SH-SY5Y (cell line): Measurements from ENCODE around the gene FKBP1B.

Experiments used
- GATA2 ChIP-seq: IDR thresholded peaks from 2 replicates; pipeline ENCODE4 v1.6.1; 2011; ENCODE audit warnings: mild to moderate bottlenecking, low read depth, low read length
- GATA3 ChIP-seq: IDR thresholded peaks from 2 replicates; pipeline ENCODE4 v1.6.1; 2011; ENCODE audit warnings: low read depth, mild to moderate bottlenecking, low read length, moderate library complexity

The FKBP1B gene

GRCh38 chr2:24075915-24076848 is 26.6 kb downstream of the FKBP1B start, which contains the start of gene SF3B6:
SF3B6 (minus strand) TSS chr2:24076326; CDS start chr2:24076229, 97 bp downstream.
- TF ChIP-seq GATA2 (peak; percentile 29; the same call in 1 of the 2 replicates), GATA3 (no peak)

DNA sequence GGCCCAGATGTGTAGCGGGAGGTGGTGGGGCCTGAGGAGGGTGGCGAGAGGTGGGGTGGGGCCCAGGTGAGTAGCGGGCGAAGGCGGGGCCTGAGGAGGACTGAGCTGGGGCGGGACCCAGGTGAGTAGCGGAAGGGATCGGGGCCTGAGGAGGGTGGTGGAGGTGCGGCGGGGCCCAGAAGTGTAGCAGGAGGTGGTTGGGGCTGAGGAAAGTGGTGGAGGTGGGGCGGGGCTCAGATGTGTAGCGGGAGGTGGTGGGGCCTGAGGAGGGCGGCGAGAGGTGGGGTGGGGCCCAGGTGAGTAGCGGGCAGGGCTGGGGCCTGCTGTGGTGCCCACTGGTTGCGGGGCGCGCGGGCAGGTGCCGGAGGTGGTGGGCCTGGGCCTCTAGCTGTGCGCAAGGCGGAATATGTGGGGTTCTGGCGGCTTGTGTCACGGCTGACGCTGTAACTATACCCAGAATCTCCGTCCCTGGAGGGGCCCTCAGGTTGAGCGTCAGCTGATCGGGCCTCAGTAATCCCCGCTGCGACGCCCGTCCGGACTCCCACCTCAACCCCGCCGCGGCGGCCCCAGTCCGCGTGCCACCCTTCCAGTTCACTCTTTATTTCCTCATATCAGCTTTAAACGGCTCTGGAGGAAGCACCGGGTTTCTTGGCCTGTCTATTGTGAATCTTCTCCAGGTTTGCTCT is 27.5 kb downstream of the FKBP1B start:
- TF ChIP-seq GATA2 (no peak), GATA3 (no peak)

DNA sequence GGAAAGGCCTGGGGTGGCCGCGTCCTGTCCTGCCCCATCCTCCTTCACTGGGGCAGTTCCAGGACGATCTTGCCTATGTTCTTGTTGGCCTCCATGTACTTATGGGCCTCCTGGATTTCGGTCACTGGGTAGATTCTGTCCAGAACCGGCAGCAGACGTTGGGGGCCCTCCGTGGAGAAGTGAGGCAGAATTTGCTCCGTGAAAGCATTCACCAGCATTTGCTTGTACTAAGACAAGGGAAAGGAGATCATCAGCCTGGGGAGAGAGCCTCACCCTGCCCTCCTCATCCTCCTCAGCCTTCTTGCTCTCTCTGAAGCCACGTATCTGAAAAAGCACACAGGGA is 28.0 kb downstream of the FKBP1B start:
- TF ChIP-seq GATA3: no peak
- no peak for TF ChIP-seq GATA2

- TF ChIP-seq GATA2: no peak
- no peak for TF ChIP-seq GATA3
Observed at GRCh38 chr2:24077879-24078278, 28.3 kb downstream of the FKBP1B start.

GRCh38 chr2:24080701-24081100 is 31.2 kb downstream of the FKBP1B start:
- TF ChIP-seq GATA3: no peak
- TF ChIP-seq GATA2: no peak

GRCh38 chr2:24082787-24083566 is 33.4 kb downstream of the FKBP1B start:
- TF ChIP-seq GATA2: no peak
- TF ChIP-seq GATA3: no peak

DNA sequence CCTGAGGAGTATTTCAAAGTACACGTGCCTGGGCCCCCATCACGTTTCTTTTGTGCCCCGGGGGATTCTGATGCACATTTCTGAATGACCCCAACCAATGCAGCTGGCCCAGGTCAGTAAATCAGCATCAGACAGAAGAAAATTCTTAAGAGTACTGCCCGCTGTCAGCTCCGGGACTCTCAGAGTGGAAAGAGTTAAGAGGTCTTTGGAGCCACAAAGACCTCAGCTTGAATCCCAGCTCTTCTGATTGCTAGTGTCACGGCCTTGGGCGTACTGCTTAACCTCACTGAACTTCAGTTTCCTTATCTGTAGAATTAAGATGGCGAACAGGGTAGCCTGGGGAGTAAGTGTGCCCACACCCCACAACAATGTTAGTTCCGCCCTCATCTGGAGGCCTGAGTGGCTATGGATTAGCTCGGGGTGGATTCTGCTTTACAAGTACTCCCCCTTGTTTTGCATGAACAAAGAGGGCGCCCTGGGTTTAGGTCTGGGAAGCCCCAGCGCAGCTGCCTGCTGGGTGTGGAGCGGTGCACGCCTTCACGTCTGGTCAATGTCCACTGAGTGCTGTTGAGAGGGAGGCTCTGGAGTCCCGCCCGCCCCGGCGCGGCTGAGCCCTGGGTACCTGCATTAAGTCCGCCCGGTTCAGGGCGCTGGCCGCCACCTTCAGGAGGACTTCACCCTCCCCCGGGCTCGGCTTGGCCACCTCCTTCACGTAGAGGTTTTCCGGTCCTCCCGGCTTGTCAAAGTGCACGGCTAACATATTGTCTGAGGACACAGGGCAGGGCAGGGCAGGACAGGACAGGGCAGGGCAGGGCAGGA is 34.2 kb downstream of the FKBP1B start:
- TF ChIP-seq GATA2: 0 out of 2 replicates have a peak, but pooled peaks have one; percentile 43
- TF ChIP-seq GATA3: no peak

- peak; percentile 1; the same call in 1 of the 2 replicates for TF ChIP-seq GATA2
- no peak for TF ChIP-seq GATA3
Observed at GRCh38 chr2:24084386-24085199, 35.1 kb downstream of the FKBP1B start, which contains the start of gene TP53I3. TP53I3 (minus strand) TSS chr2:24084834; CDS start chr2:24084326, 508 bp downstream.

GRCh38 chr2:24085200-24085489 is 35.6 kb downstream of the FKBP1B start:
- TF ChIP-seq GATA2: no peak
- TF ChIP-seq GATA3: no peak

GRCh38 chr2:24086241-24086640 is 36.7 kb downstream of the FKBP1B start:
- TF ChIP-seq GATA2 (no peak), GATA3 (no peak)

DNA sequence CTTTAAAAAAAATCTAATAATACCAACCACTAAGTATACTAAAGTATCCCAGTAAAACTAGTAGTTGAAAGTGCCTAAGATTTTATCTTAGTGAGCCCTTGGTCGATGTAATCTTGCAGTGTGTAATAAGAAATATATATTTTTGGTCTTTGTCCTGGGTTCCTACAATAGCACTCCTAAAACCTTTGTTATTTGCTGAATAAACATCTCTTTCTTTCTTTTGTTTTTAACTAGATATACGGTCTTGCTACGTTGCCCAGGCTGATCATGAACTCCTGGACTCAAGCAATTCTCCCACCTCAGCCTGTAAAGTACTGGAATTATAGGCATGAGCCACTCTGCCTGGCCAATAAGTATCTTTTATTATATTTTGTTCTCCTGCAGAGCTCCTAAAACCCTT is 37.5 kb downstream of the FKBP1B start:
- TF ChIP-seq GATA3 (no peak), GATA2 (no peak)

GRCh38 chr2:24088821-24089359 is 39.3 kb downstream of the FKBP1B start:
- no peak for TF ChIP-seq GATA3
- no peak for TF ChIP-seq GATA2

DNA sequence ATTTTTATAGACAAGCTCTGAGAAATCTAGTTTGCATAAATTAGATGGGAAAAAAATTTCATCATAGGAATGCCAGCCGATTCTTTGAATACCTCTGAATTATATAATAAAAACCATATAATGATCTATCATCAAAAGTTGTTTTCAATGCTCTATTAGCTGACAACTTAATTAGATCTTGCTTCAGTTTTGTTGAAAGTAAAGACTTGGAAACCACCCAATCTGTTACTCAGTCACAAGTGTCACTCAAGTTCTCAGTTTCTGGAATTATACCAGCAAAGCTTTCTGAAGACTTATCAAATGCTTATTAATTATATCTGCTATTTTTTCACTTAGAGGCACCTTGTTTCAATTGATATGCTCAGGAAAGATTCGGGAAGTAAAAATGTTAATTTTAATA is 52.5 kb downstream of the FKBP1B start:
- no peak for TF ChIP-seq GATA2
- TF ChIP-seq GATA3: no peak

DNA sequence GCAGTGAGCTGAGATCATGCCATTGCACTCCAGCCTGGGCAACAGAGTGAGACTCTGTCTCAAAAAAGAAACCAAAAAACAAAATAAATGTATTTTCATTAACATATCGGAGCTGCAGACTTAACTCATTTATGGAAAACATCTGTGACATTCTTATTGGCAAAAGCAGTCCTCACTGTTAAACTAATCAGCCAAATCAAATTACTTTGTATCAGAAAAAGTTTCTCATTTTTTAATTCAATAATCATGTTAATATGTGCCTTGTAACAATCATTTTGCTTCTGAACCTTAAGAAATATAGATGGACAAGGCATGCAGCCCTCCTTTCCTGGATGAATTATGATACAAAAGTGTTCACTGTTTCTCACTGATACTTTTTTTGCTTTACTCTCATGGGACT is 53.1 kb downstream of the FKBP1B start:
- TF ChIP-seq GATA2: no peak
- TF ChIP-seq GATA3: no peak
